RWPE2 (cell line): ENCODE measurements around the gene BID.

Source experiments
- ATAC-seq: fragments of 200-7000 bp; cut with Tn5 transposase; 3 replicates; pipeline ENCODE4 v1.9.1; 2021; ENCODE audit warnings: low read depth
- DNase-seq: peaks from one replicate; pipeline ENCODE4 v3.0.0-alpha.2; 2020; ENCODE audit warnings: low spot score
- H3K27ac ChIP-seq: fragments of 450-650 bp; 2 replicates; pipeline ENCODE4 v1.5.1; 2017; ENCODE audit warnings: mild to moderate bottlenecking; ENCODE audit not compliant: poor library complexity, severe bottlenecking
- H3K27me3 ChIP-seq: fragments of 250-450 bp; sonication (Bioruptor Pico); 2 replicates; pipeline ENCODE4 v1.5.1; 2021; ENCODE audit warnings: mild to moderate bottlenecking, moderate library complexity; ENCODE audit not compliant: insufficient read depth, poor library complexity, severe bottlenecking
- H3K36me3 ChIP-seq: fragments of 250-450 bp; sonication (Bioruptor Pico); 2 replicates; pipeline ENCODE4 v1.5.1; 2020; ENCODE audit warnings: low read depth, mild to moderate bottlenecking, moderate library complexity
- H3K4me1 ChIP-seq: fragments of 250-450 bp; sonication (Bioruptor Pico); 2 replicates; pipeline ENCODE4 v1.5.1; 2021; ENCODE audit warnings: mild to moderate bottlenecking, moderate library complexity; ENCODE audit not compliant: insufficient read depth, poor library complexity, severe bottlenecking
- H3K4me3 ChIP-seq: fragments of 250-450 bp; sonication (Bioruptor Pico); 2 replicates; pipeline ENCODE4 v1.5.1; 2021; ENCODE audit warnings: mild to moderate bottlenecking, moderate library complexity; ENCODE audit not compliant: severe bottlenecking
- H3K9me3 ChIP-seq: fragments of 250-450 bp; sonication (Bioruptor Pico); 2 replicates; pipeline ENCODE4 v1.5.1; 2021; ENCODE audit warnings: mild to moderate bottlenecking, moderate library complexity; ENCODE audit not compliant: severe bottlenecking
- TF ChIP-seq, protein P1 (sequence below): fragments of 450-650 bp; IDR thresholded peaks from one replicate; pipeline ENCODE4 v1.5.1; 2017; ENCODE audit warnings: mild to moderate bottlenecking, moderate library complexity; ENCODE audit not compliant: poor library complexity, severe bottlenecking

The BID gene

DNA sequence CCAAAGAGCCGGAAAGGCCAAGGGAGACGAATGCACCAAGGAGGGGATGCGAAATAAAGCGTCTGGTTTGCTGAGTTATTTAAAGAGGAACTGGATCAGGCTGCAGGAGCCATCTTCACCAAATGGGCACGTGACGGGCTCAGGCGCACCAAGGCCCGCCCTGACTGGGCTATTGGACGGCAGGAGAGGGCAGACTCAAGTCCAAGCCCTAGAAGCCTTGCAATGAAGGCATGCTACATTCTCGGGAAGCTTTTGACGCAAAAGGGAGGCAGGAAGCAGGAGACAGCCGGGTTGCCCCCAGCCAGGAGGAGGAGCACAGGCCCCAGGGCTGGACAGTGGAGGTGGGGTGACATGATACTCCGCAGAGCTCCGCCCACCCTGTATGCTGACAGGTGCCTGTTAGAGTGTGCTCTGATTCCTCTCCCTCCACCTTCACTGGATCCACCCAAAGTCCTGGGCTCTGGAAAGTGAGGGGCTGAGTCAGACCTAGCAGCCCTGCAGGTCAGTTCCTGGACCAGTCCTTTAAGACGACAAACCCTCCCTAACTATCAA lies 41.5 kb upstream of the BID start:
- Histone ChIP-seq H3K4me3 (no peak overlapping the region), H3K27me3 (no peaks in the 10 kb centered on the region), H3K27ac (no peak overlapping the region), H3K4me1 (no peaks in the 10 kb centered on the region), H3K36me3 (peaks cover 40% of the 10 kb centered on the region), H3K9me3 (no peaks in the 10 kb centered on the region)
- ATAC-seq (no peak), DNase-seq (no peak)
- TF ChIP-seq, protein P1, sequence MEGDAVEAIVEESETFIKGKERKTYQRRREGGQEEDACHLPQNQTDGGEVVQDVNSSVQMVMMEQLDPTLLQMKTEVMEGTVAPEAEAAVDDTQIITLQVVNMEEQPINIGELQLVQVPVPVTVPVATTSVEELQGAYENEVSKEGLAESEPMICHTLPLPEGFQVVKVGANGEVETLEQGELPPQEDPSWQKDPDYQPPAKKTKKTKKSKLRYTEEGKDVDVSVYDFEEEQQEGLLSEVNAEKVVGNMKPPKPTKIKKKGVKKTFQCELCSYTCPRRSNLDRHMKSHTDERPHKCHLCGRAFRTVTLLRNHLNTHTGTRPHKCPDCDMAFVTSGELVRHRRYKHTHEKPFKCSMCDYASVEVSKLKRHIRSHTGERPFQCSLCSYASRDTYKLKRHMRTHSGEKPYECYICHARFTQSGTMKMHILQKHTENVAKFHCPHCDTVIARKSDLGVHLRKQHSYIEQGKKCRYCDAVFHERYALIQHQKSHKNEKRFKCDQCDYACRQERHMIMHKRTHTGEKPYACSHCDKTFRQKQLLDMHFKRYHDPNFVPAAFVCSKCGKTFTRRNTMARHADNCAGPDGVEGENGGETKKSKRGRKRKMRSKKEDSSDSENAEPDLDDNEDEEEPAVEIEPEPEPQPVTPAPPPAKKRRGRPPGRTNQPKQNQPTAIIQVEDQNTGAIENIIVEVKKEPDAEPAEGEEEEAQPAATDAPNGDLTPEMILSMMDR = no peak

DNA sequence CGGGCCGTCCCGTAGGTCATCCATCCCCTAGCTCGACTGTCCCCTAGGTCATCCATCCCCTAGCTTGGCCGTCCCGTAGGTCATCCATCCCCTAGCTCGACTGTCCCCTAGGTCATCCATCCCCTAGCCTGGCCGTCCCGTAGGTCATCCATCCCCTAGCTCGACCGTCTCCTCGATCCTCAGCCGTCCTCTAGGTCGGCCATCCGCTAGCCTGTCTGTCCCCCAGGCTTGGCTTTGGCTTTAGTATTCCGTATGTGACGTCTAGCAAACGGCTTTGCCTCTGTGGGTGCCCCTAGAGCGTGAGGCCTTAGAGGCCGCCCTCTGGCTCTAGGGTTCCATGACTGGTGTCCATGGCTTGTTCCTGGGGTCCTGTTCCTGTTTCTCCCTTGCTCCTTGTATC lies 40.6 kb upstream of the BID start:
- TF ChIP-seq, protein P1 = no peak
- DNase-seq (no peak), ATAC-seq (no peak)
- no peaks in the 10 kb centered on the region for H3K27me3 ChIP-seq
- no peak overlapping the region for H3K4me3 ChIP-seq
- peaks cover 42% of the 10 kb centered on the region for H3K36me3 ChIP-seq
- no peaks in the 10 kb centered on the region for H3K4me1 ChIP-seq
- no peak overlapping the region for H3K27ac ChIP-seq
- H3K9me3 ChIP-seq = no peaks in the 10 kb centered on the region

DNA sequence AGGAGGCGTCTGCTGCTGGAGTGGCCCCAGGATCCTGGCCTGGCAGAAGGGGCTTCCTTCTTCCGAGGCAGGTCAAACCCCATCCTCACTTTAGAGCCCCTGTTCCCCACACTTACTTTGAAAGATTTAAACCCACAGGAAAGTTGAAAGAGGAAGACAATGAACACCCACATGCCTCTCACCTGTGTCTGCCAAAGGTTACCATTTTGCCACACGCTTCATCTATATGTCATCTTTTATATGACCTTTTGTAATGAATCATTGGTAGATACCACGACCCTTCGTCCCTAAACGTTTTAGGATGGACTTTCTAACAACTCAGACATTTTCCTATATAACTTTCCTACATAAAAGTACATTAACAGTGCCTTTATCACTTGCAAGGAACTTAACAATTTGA lies 39.8 kb upstream of the BID start:
- peaks cover 50% of the 10 kb centered on the region for H3K36me3 ChIP-seq

DNA sequence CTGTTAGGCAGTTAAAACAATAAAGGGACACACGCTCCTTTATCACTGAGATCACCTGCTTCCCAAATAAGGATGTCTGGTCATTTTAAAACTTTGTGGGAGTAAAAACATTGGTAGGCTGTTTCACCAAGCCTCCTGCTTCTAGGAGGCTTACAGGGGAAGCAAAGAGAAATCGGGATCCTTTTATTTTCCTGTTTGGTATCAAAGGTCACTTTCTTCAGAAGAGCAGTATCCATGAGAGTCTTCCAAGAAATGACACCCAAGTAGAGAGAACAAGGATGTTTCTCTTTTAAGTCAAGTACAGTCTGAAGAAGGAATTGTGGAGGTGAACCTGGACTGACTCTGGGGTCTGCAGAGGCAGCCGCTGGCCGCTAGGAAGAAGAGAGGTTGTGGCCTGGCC lies 36.9 kb upstream of the BID start:
- H3K9me3 ChIP-seq = no peaks in the 10 kb centered on the region
- ATAC-seq (no peak), DNase-seq (no peak)
- H3K27ac ChIP-seq = no peak overlapping the region
- H3K4me1 ChIP-seq = no peaks in the 10 kb centered on the region
- TF ChIP-seq, protein P1 = no peak
- no peaks in the 10 kb centered on the region for H3K27me3 ChIP-seq
- H3K36me3 ChIP-seq = peaks cover 66% of the 10 kb centered on the region
- H3K4me3 ChIP-seq = no peak overlapping the region

More for the DNA sequence above, 39.8 kb upstream of the BID start:
- no peak overlapping the region for H3K4me3 ChIP-seq
- ATAC-seq = no peak
- no peak overlapping the region for H3K27ac ChIP-seq
- no peak for DNase-seq
- H3K4me1 ChIP-seq = no peaks in the 10 kb centered on the region
- H3K27me3 ChIP-seq = no peaks in the 10 kb centered on the region
- TF ChIP-seq, protein P1 = no peak
- H3K9me3 ChIP-seq = no peaks in the 10 kb centered on the region

DNA sequence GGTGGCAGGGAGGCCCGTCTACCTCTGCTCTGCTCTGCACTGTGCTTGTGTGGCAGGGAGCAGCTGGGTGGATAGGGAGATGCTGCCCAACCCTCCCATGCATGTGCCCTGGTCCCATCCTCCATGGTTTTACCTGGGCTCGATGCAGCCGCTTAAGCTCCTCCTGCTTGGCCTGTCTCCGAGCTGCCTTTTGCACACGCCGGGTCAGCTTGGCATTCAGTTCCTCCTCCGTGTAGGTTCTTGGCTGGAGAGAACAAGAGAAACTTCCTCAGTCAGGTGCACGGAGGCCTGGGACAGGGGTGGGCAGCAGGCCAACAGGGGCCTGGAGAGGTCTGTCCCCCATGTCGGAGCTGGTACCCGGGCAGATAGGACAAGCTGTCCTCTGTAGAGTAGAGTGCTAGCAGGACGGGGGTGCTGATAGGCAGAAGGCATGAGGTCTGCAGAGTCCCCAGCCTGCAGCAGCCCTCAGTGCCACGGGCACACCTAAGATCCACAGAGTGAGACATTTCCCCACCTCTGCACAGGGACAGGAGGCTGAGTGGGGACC lies 36.4 kb upstream of the BID start:
- no peak for ATAC-seq
- Histone ChIP-seq H3K27me3 (no peaks in the 10 kb centered on the region), H3K4me3 (no peak overlapping the region), H3K4me1 (no peaks in the 10 kb centered on the region), H3K9me3 (no peaks in the 10 kb centered on the region), H3K27ac (no peak overlapping the region), H3K36me3 (peaks cover 66% of the 10 kb centered on the region)
- DNase-seq = no peak
- TF ChIP-seq, protein P1 = no peak
